ENCODE results near the gene DYSF.

The DYSF gene

DNA sequence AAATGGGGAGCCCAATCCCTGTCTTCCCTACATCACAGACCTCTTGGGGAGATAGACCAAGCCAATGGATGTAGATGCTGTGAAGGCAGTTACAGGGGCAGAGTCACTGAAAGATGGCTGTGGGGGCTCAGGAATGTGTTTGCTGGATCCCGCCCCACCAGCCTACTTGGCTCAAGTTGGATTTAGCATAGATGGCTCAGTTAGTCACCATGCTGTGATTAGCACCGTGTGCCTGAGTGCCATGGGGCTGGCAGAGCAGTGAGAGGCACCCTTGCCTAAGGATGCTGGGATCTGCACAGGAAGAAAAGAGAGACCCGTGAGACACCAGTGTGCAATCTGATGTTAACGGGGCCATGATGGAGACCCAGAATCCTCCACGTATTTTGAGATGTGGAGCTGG is 228.3 kb downstream of the DYSF start:
- DNase-seq (ENCODE audit: low read depth): no peak
- TF ChIP-seq, protein P1, sequence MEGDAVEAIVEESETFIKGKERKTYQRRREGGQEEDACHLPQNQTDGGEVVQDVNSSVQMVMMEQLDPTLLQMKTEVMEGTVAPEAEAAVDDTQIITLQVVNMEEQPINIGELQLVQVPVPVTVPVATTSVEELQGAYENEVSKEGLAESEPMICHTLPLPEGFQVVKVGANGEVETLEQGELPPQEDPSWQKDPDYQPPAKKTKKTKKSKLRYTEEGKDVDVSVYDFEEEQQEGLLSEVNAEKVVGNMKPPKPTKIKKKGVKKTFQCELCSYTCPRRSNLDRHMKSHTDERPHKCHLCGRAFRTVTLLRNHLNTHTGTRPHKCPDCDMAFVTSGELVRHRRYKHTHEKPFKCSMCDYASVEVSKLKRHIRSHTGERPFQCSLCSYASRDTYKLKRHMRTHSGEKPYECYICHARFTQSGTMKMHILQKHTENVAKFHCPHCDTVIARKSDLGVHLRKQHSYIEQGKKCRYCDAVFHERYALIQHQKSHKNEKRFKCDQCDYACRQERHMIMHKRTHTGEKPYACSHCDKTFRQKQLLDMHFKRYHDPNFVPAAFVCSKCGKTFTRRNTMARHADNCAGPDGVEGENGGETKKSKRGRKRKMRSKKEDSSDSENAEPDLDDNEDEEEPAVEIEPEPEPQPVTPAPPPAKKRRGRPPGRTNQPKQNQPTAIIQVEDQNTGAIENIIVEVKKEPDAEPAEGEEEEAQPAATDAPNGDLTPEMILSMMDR (IDR thresholded peaks at IDR 0.05; ENCODE audit: control insufficient read depth, insufficient read depth, low read depth, low read length, missing control alignments): no peak
- no peak overlapping the region for H3K4me3 ChIP-seq (ENCODE audit: control insufficient read depth, low read depth, low read length)

DNA sequence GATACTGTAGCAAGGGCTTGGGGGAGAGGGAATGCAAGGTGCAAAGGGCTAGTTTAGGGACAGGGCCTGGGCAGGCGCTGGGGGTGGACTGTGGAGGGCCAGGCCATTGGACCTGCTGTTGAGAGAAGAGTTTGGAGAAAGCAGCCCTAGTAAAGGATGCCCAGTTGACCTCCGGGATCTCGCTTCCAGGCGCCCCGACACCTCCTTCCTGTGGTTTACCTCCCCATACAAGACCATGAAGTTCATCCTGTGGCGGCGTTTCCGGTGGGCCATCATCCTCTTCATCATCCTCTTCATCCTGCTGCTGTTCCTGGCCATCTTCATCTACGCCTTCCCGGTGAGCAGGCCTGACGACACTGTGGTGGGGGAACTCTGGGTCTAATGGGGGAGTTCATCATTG is 229.0 kb downstream of the DYSF start:
- TF ChIP-seq, protein P1 (IDR thresholded peaks at IDR 0.05; ENCODE audit: control insufficient read depth, insufficient read depth, low read depth, low read length, missing control alignments): no peak
- H3K4me3 ChIP-seq (ENCODE audit: control insufficient read depth, low read depth, low read length): no peak overlapping the region
- no peak for DNase-seq (ENCODE audit: low read depth)

DNA sequence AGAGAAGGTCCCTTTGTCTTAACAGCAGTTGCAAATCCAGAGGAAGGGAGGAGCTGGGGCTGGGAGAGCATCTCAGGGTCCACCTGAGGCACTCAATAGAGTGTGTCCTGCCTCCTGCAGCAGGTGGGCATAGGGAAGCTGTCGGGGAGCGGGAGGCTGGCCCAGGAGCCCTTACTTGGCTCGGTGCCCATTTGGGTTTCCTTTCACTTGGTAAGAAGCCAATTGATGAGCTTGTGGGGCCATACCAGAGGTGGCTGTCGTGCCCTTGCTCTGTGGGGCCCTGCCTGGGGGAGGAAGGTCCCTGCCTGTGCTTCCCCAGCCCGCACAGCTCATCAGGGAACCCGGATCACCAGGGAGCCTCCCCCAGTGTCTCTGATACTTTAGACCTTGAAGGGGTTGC is 229.7 kb downstream of the DYSF start:
- no peak for DNase-seq (ENCODE audit: low read depth)
- no peak overlapping the region for H3K4me3 ChIP-seq (ENCODE audit: control insufficient read depth, low read depth, low read length)
- TF ChIP-seq, protein P1 (IDR thresholded peaks at IDR 0.05; ENCODE audit: control insufficient read depth, insufficient read depth, low read depth, low read length, missing control alignments): no peak

DNA sequence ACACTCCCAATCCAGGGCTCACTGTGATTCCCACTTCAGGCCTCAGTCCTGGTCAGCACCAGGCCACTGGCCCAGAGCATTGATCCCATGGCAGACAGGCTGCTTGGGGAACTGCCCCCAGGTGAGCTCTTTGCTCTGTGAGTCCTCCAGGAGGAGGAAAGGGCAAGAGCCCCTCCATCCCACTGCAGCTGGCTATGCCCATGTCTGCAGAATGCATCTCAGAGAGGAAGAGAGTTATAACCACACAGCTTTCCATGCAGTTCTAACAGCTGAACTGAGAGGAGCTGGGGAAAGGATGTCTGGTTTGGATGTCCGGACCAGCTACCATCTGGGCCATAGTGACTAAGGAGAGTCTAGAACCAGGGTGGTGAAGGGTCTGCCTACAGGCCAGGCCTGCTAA is 230.3 kb downstream of the DYSF start:
- TF ChIP-seq, protein P1 (IDR thresholded peaks at IDR 0.05; ENCODE audit: control insufficient read depth, insufficient read depth, low read depth, low read length, missing control alignments): no peak
- DNase-seq (ENCODE audit: low read depth): no peak
- H3K4me3 ChIP-seq (ENCODE audit: control insufficient read depth, low read depth, low read length): no peak overlapping the region

DNA sequence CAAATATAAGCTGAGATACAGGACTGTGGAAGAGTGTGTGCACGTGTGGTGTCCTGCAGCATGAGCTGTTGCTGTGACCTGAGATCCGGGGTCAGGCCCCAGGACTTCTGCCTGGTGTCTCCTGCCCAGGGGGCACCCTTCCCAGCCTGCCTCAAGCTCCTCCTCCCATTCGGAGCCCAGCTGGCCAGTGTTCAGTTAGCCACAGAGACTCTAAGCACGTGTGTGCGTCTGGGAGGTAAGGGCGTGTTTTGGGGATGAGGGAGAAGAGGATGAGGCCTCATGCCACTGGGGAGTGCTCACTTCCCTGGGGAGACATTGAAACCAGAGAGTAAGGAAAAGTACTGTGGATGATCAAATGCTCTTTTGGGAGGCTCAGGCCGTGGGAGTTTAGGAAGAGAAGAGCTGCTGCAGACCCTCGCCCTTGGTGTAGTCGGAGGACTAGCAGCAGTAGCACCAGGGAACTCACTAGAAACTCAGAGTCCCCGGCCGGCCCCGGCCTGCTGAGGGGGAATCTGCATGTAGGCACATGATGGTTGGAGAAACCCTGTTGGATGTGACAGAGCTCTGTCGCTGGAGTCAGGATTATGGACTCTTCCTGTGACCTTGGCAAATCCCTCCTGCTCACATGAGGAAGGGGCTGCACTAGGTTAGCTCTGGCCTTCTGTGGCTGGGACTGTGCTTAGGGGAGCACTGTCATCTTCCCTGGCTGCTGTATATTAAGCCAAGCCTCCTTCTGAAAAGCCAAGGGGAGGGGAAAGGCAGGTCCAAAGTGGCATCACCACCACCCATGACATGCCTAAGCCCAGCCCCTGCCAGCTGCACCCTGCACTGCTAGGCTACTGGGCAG is 231.1 kb downstream of the DYSF start:
- DNase-seq (ENCODE audit: low read depth): no peak
- TF ChIP-seq, protein P1 (IDR thresholded peaks at IDR 0.05; ENCODE audit: control insufficient read depth, insufficient read depth, low read depth, low read length, missing control alignments): no peak
- H3K4me3 ChIP-seq (ENCODE audit: control insufficient read depth, low read depth, low read length): no peak overlapping the region

DNA sequence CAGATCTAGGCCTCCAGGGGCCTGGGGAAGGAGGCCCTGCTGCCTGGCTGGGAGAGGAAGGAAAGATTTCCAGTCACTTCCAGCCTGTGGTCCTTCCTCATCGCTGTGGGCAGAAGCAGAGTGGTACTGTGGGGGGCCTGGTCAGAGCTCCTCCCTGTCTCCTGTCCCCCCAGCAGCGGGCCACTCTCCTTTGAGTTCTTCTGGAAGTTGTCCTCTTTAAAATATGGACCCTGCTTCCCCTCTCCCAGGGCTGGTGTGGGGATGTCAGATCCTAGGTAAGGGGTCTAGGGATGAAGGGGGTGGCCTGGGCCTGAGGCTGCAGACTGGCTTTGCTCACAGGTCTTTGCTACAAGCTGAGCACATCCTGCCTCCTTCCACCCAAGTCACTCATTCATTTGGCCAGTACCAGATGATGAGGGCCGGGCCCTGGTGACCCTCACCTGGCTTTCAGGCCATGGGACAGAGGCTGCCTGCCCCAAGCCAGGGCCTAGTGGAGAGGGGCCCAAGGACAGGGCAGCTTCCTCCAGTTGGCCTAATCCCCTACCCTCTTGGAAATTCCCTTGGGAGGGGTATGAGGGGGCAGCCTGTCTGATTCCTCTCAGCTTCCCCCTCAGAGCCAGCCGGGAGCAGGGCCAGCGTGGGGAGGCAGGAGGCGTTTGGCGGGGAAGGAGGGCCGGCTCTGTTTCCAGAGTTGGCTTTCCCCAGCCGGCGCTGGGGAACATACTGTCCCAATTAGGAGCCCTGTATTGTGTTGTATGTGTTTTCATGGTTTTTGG is 231.9 kb downstream of the DYSF start:
- H3K4me3 ChIP-seq (ENCODE audit: control insufficient read depth, low read depth, low read length): no peak overlapping the region
- no peak for DNase-seq (ENCODE audit: low read depth)
- TF ChIP-seq, protein P1 (IDR thresholded peaks at IDR 0.05; ENCODE audit: control insufficient read depth, insufficient read depth, low read depth, low read length, missing control alignments): no peak

Measured in AG09309 (cell line).